IPS-20b (cell line): Measurements from ENCODE around the gene MRGPRF.

Source experiments
- H3K27ac ChIP-seq: one replicate; pipeline ENCODE4 v1.5.1; 2013; ENCODE audit warnings: low read length
- H3K27me3 ChIP-seq: 2 replicates; pipeline ENCODE4 v1.6.1; 2013; ENCODE audit warnings: mild to moderate bottlenecking, low read length, inconsistent platforms; ENCODE audit not compliant: insufficient read depth
- H3K36me3 ChIP-seq: 2 replicates; pipeline ENCODE4 v1.6.1; 2013; ENCODE audit warnings: low read depth, mild to moderate bottlenecking, inconsistent platforms, low read length, moderate library complexity; ENCODE audit not compliant: insufficient read depth
- H3K4me1 ChIP-seq: 2 replicates; pipeline ENCODE4 v1.6.1; 2013; ENCODE audit warnings: mild to moderate bottlenecking, control low read depth, inconsistent platforms, low read length, moderate library complexity; ENCODE audit not compliant: insufficient read depth
- H3K4me3 ChIP-seq: 2 replicates; pipeline ENCODE4 v1.5.1; 2013; ENCODE audit warnings: mild to moderate bottlenecking, low read length, inconsistent platforms
- H3K9ac ChIP-seq: 2 replicates; pipeline ENCODE4 v1.6.1; 2013; ENCODE audit warnings: low read depth, mild to moderate bottlenecking, inconsistent platforms, low read length, moderate library complexity
- H3K9me3 ChIP-seq: 2 replicates; pipeline ENCODE4 v1.6.1; 2013; ENCODE audit warnings: mild to moderate bottlenecking, low read depth, low read length, inconsistent platforms; ENCODE audit not compliant: insufficient read depth

MRGPRF gene

GRCh38 chr11:69013009-69013951, at the start of gene MRGPRF:
TSS of gene MRGPRF (minus strand) at chr11:69013246. CDS start at chr11:69009901, 3,345 bp downstream.
- peak within 1 kb of the TSS; percentile 65 for H3K4me3 ChIP-seq
- no peaks in the 10 kb centered on the region for H3K36me3 ChIP-seq
- peaks cover 18% of the 10 kb centered on the region for H3K4me1 ChIP-seq
- H3K9ac ChIP-seq, result peak within 1 kb of the TSS; percentile 57; the same call in 1 of the 2 replicates
- H3K9me3 ChIP-seq, result no peaks in the 10 kb centered on the region
- H3K27me3 ChIP-seq, result peaks cover 34% of the 10 kb centered on the region
- H3K27ac ChIP-seq, result no peak within 1 kb of the TSS

GRCh38 chr11:69062169-69062855, 49.3 kb upstream of the MRGPRF start:
- H3K9ac ChIP-seq, result no peak overlapping the region
- H3K27me3 ChIP-seq, result no peaks in the 10 kb centered on the region
- H3K36me3 ChIP-seq, result peaks cover 14% of the 10 kb centered on the region; the same call in 1 of the 2 replicates
- no peaks in the 10 kb centered on the region for H3K4me1 ChIP-seq
- H3K27ac ChIP-seq, result no peak overlapping the region
- no peaks in the 10 kb centered on the region for H3K9me3 ChIP-seq
- H3K4me3 ChIP-seq, result no peak overlapping the region

DNA sequence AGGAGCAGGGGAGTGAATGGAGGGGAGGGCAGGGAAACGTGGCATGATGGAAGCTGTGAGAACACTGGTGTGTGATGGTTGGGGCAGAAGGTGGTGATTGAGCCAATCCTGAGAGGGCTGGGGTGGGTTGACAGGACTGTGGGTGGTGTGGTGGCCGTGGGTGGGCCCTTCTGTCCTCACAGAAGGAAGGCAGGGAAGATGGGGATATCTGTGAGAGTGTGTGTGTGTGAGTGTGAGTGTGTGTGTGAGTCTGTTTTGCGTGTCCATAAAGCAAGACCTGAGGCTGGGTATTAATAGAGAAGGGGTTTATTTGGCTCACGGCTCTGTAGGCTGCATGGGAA, 48.6 kb upstream of the MRGPRF start:
- no peak overlapping the region for H3K27ac ChIP-seq
- no peak overlapping the region for H3K4me3 ChIP-seq
- H3K36me3 ChIP-seq, result peaks cover 14% of the 10 kb centered on the region; the same call in 1 of the 2 replicates
- no peak overlapping the region; the same call in 1 of the 2 replicates for H3K9ac ChIP-seq
- H3K27me3 ChIP-seq, result no peaks in the 10 kb centered on the region
- H3K4me1 ChIP-seq, result no peaks in the 10 kb centered on the region
- H3K9me3 ChIP-seq, result no peaks in the 10 kb centered on the region

DNA sequence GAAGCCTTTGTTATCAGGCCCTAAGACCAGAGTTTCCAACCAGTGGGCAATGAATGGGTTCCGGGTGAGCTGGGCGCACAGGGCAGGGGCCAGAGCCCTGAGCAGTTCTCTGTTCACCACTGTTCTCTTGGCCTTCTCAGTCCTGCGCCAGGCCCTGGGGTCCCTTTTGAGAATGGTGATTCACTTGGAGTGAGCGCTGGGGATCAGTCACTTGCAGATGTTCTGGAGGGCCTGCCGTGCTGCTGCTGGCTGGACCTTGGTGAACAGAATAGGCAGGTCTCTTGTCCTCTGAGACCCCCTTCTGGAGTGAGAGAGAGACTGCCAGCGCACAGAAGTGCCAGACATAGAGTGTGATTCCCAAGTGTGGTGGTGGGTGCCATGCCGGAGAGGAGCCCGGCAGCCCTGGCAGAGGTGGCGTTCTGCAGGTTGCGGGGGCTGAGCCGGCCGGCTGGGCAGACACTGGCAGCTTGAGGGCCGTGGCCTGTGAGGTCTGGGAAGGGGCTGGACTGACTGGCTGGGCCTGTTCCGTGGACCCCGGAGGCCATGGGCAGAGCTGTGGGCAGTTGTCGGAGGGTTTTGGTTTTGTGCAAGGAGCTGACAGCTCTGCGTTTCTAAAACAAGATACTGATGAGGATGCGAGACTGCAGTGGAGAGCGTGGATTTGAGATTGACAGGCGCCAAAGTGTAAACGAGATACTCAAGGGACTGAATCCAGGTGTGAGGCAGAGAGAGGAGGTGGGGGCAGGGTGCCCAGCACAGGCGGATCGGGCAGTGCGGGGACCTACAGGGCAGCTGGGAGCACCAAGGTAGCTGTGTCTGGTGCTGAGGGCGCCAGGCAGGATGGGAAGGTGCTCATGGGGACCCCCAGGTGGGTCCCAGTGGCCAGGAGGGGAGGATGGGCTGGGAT, 48.0 kb upstream of the MRGPRF start:
- Histone ChIP-seq H3K36me3 (peaks cover 14% of the 10 kb centered on the region; the same call in 1 of the 2 replicates), H3K4me1 (no peaks in the 10 kb centered on the region)

DNA sequence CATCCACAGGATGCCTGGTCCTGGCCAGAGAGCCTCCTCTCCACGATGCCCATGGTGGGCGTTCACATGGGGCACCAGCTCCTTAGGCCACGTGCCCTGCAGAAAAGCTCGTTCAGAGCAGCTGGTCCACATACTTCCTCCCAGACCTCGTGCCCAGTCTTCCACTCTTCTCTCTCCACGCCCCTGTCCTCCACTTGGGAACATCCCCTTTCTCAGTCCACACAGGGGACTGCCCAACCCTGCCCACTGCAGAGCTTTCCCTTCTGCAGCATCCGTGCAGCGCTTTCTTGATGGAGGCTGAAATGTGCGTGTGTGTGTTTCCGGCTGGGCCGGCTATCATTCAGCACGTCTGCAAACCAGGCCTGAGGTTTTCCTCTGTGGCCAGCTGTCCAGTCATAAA, 46.9 kb upstream of the MRGPRF start:
- Histone ChIP-seq H3K4me1 (no peaks in the 10 kb centered on the region), H3K27ac (no peak overlapping the region), H3K27me3 (no peaks in the 10 kb centered on the region), H3K36me3 (peaks cover 18% of the 10 kb centered on the region), H3K9ac (no peak overlapping the region), H3K9me3 (no peaks in the 10 kb centered on the region), H3K4me3 (no peak overlapping the region)

More for the DNA sequence above, 48.0 kb upstream of the MRGPRF start:
- Histone ChIP-seq H3K4me3 (no peak overlapping the region), H3K9me3 (no peaks in the 10 kb centered on the region), H3K27me3 (no peaks in the 10 kb centered on the region), H3K9ac (no peak overlapping the region), H3K27ac (no peak overlapping the region)

GRCh38 chr11:69059429-69059828, 46.4 kb upstream of the MRGPRF start:
- no peaks in the 10 kb centered on the region for H3K27me3 ChIP-seq
- no peak overlapping the region for H3K27ac ChIP-seq
- no peaks in the 10 kb centered on the region for H3K4me1 ChIP-seq
- no peak overlapping the region for H3K9ac ChIP-seq
- no peak overlapping the region for H3K4me3 ChIP-seq
- H3K9me3 ChIP-seq, result no peaks in the 10 kb centered on the region
- peaks cover 21% of the 10 kb centered on the region for H3K36me3 ChIP-seq

GRCh38 chr11:69058511-69059270, 45.6 kb upstream of the MRGPRF start:
- H3K4me3 ChIP-seq, result no peak overlapping the region
- no peaks in the 10 kb centered on the region for H3K27me3 ChIP-seq
- H3K9me3 ChIP-seq, result no peaks in the 10 kb centered on the region
- H3K9ac ChIP-seq, result no peak overlapping the region
- H3K27ac ChIP-seq, result no peak overlapping the region
- H3K4me1 ChIP-seq, result no peaks in the 10 kb centered on the region
- H3K36me3 ChIP-seq, result peaks cover 25% of the 10 kb centered on the region

DNA sequence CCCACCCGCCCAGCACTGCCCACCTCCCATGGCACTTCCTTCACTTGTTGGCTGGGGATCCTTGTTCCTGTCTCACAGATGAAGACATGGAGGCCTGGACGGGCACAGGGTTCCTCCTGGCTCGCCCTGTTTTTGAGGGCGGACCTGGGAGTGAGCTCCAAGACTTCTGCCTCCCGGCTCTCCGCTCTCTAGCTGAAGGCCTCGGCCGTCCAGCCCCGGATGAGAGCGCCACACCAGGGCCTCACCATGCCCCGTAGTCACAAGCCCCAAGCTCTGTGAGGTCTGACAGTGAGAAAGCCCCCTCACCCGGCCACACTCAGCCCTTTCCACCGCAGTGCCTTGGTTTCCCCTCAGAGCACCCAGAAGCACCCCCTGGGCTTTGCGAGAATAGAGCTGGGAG, 44.8 kb upstream of the MRGPRF start:
- H3K4me3 ChIP-seq, result no peak overlapping the region
- peaks cover 21% of the 10 kb centered on the region for H3K36me3 ChIP-seq
- no peaks in the 10 kb centered on the region for H3K4me1 ChIP-seq
- no peak overlapping the region for H3K27ac ChIP-seq
- no peaks in the 10 kb centered on the region for H3K27me3 ChIP-seq
- H3K9ac ChIP-seq, result no peak overlapping the region; the same call in 1 of the 2 replicates
- no peaks in the 10 kb centered on the region for H3K9me3 ChIP-seq

DNA sequence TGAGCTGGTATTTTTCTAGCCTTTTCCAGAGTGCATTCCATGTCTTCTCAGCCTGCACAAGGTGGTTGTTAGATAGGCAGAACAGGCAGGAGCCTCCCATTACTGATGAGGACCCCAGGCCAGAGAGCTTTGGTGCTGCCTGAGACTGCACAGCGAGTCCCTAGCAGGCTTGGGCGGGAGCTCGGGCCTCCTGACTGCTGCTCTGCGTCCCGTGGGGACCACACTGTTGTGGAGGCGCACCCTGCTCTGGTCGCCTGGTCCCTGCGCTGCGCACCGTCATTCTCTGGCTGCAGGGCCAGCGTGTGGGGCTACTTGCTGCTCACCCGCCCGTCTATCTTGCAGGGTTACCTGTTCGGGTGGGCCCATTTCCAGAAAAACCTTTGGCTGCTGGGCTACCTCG, 44.2 kb upstream of the MRGPRF start:
- Histone ChIP-seq H3K9me3 (no peaks in the 10 kb centered on the region), H3K4me3 (no peak overlapping the region), H3K27ac (no peak overlapping the region), H3K4me1 (no peaks in the 10 kb centered on the region), H3K9ac (no peak overlapping the region), H3K36me3 (peaks cover 21% of the 10 kb centered on the region), H3K27me3 (no peaks in the 10 kb centered on the region)

DNA sequence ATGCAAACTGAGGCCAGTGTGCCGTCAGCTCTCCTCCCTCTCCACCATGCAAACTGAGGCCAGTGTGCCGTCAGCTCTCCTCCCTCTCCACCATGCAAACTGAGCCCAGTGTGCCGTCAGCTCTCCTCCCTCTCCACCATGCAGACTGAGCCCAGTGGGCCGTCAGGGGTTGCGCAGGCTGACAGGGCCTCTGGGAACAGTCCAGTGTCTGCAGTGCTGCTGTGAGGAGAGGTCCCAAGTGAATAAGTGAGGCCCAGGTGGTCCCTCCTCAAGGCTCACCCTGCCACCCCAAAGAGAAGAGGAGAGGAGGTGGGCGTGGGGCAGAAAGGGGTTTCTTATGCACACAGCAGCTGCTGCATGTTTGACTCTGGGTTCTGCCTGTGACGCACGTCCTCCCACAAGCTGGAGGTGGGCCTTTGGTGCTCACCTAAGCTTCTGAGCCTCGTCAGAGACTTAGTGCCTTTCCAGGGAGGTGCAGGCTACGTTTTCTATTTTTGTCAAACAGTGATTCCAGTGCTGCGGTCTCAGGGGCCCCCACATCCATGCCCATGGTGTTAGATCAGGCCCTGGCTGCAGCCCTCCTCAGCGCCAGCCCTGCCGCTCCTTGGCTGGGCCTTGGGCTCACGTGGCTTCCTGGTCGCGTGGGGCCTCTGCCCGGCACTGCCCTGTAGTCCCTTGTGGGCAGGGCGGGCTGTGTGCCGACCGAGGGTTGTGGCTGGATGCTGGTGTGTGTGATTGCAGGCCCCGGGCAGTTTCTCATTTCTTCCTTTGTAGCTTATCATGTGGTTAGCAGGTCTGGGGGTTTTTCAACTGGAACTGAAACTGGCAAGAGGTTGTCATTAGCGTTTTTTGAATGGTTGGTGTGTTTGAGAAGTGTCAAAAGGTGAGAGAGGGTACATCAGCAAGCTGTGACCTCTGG, 42.8 kb upstream of the MRGPRF start:
- no peak overlapping the region for H3K4me3 ChIP-seq
- peaks cover 21% of the 10 kb centered on the region for H3K36me3 ChIP-seq
- H3K27ac ChIP-seq, result no peak overlapping the region
- H3K9ac ChIP-seq, result no peak overlapping the region
- no peaks in the 10 kb centered on the region; the same call in 1 of the 2 replicates for H3K4me1 ChIP-seq
- no peaks in the 10 kb centered on the region for H3K9me3 ChIP-seq
- H3K27me3 ChIP-seq, result no peaks in the 10 kb centered on the region
